WTC11 (cell line): Measurements from ENCODE around the gene PFDN5. TPM values are rescaled to one million over a fixed set of nuclear protein-coding genes. Genes with fewer than 3 reads are reported as not detected.

Experiments used
- ATAC-seq: fragments of 200-7000 bp; cut with Tn5 transposase; 2 replicates; pipeline ENCODE4 v1.10.0; 2021; ENCODE audit warnings: mild to moderate bottlenecking, moderate library complexity
- CTCF ChIA-PET: fragments of 300-600 bp; sonication (Branson Sonifier 250); formaldehyde crosslinking; loops from one replicate; lab custom pipeline; 2021; ENCODE audit warnings: antibody characterized with exemption; lab: Charles Lee
- POLR2A ChIA-PET: fragments of 350-600 bp; sonication (Branson Sonifier 250); formaldehyde crosslinking; loops from one replicate; lab custom pipeline; 2021; ENCODE audit warnings: antibody characterized with exemption; lab: Charles Lee
- DNase-seq: peaks from one replicate; pipeline ENCODE4 v3.0.0; 2021; ENCODE audit warnings: low spot score
- H3K27ac Mint-ChIP-seq: 2 replicates; pipeline ENCODE4 v1.8.0; 2021; ENCODE audit warnings: mixed read lengths
- H3K27me3 Mint-ChIP-seq: 2 replicates; pipeline ENCODE4 v1.8.0; 2021; ENCODE audit warnings: low read depth, mild to moderate bottlenecking, moderate library complexity, mixed read lengths
- H3K36me3 Mint-ChIP-seq: 2 replicates; pipeline ENCODE4 v1.8.0; 2021; ENCODE audit warnings: mixed read lengths
- H3K4me1 Mint-ChIP-seq: 2 replicates; pipeline ENCODE4 v1.8.0; 2022; ENCODE audit warnings: mixed read lengths
- H3K4me3 Mint-ChIP-seq: 2 replicates; pipeline ENCODE4 v1.8.0; 2021; ENCODE audit warnings: mild to moderate bottlenecking, moderate library complexity, mixed read lengths
- H3K9me3 Mint-ChIP-seq: 2 replicates; pipeline ENCODE4 v1.8.0; 2021; ENCODE audit warnings: mixed read lengths
- ATF1 ChIP-seq: sonication (generic); formaldehyde crosslinking; IDR thresholded peaks from 2 replicates; pipeline ENCODE4 v1.8.1; 2023; ENCODE audit warnings: mild to moderate bottlenecking, moderate library complexity, missing genetic modification reagents
- CREM ChIP-seq: sonication (generic); formaldehyde crosslinking; IDR thresholded peaks from 2 replicates; pipeline ENCODE4 v1.8.1; 2022; ENCODE audit warnings: mild to moderate bottlenecking, missing genetic modification reagents, moderate library complexity
- E2F1 ChIP-seq: sonication (generic); formaldehyde crosslinking; IDR thresholded peaks from 2 replicates; pipeline ENCODE4 v1.8.0; 2022; ENCODE audit warnings: mild to moderate bottlenecking, missing genetic modification reagents
- FOXJ3 ChIP-seq: sonication (generic); formaldehyde crosslinking; IDR thresholded peaks from 2 replicates; pipeline ENCODE4 v1.9.0; 2021; ENCODE audit warnings: missing genetic modification reagents, mild to moderate bottlenecking, borderline replicate concordance
- GABPB1 ChIP-seq: sonication (generic); formaldehyde crosslinking; IDR thresholded peaks from 2 replicates; pipeline ENCODE4 v1.8.1; 2023; ENCODE audit warnings: mild to moderate bottlenecking, missing genetic modification reagents
- IRF1 ChIP-seq: sonication (generic); formaldehyde crosslinking; IDR thresholded peaks from 2 replicates; pipeline ENCODE4 v1.8.0; 2023; ENCODE audit warnings: missing genetic modification reagents
- JAZF1 ChIP-seq: fragments of 250-450 bp; sonication (Bioruptor Pico); IDR thresholded peaks from 2 replicates; pipeline ENCODE4 v1.9.0; 2021; ENCODE audit warnings: moderate library complexity, mild to moderate bottlenecking, inconsistent platforms
- PREB ChIP-seq: sonication (generic); formaldehyde crosslinking; IDR thresholded peaks from 2 replicates; pipeline ENCODE4 v1.8.1; 2022; ENCODE audit warnings: mild to moderate bottlenecking, missing genetic modification reagents, moderate library complexity, borderline replicate concordance
- RELA ChIP-seq: sonication (generic); formaldehyde crosslinking; IDR thresholded peaks from 2 replicates; pipeline ENCODE4 v1.8.1; 2022; ENCODE audit warnings: missing genetic modification reagents, mild to moderate bottlenecking, borderline replicate concordance
- RORB ChIP-seq: fragments of 250-450 bp; sonication (Bioruptor Pico); IDR thresholded peaks from 2 replicates; pipeline ENCODE4 v1.9.0; 2021; ENCODE audit warnings: mild to moderate bottlenecking
- STAT6 ChIP-seq: sonication (generic); formaldehyde crosslinking; conservative IDR thresholded peaks from 2 replicates; pipeline ENCODE4 v1.8.1; 2023; ENCODE audit warnings: mild to moderate bottlenecking, low read depth, missing genetic modification reagents, moderate library complexity
- ZMAT4 ChIP-seq: fragments of 250-450 bp; sonication (Bioruptor Pico); IDR thresholded peaks from 2 replicates; pipeline ENCODE4 v1.9.0; 2021; ENCODE audit warnings: mild to moderate bottlenecking
- ZNF423 ChIP-seq: fragments of 250-450 bp; sonication (Bioruptor Pico); IDR thresholded peaks from 2 replicates; pipeline ENCODE4 v2.1.2; 2022; ENCODE audit warnings: mild to moderate bottlenecking, moderate library complexity
- total RNA-seq: library from RNA; stranded (reverse); gene quantifications from 3 replicates; pipeline ENCODE4 v1.2.3, GENCODE V29; 2021
- TF ChIP-seq, protein P1 (sequence below): sonication (generic); formaldehyde crosslinking; IDR thresholded peaks from 2 replicates; pipeline ENCODE4 v1.8.1; 2022; ENCODE audit warnings: low read depth, missing genetic modification reagents, borderline replicate concordance
- TF ChIP-seq, protein P2 (sequence below): sonication (generic); formaldehyde crosslinking; IDR thresholded peaks from 2 replicates; pipeline ENCODE4 v1.8.1; 2023; ENCODE audit warnings: mild to moderate bottlenecking, missing genetic modification reagents

PFDN5 gene
- total RNA-seq, 1 experiment from 2014 or later = 263 TPM

- ATAC-seq = no peak
Observed at GRCh38 chr12:53276511-53276910, 18.8 kb upstream of the PFDN5 start.

More at GRCh38 chr12:53276511-53276910, 18.8 kb upstream of the PFDN5 start:
- Mint-ChIP-seq H3K9me3 (no peaks in the 10 kb centered on the region), H3K4me1 (peaks cover 4% of the 10 kb centered on the region; the same call in 1 of the 2 replicates), H3K36me3 (peaks cover 66% of the 10 kb centered on the region), H3K27ac (no peak overlapping the region), H3K27me3 (no peaks in the 10 kb centered on the region), H3K4me3 (no peak overlapping the region)
- CTCF ChIA-PET = interaction anchor here (0.8 to 2.8 kb wide), 2 partner anchors 60 to 63 kb away, joined by 3 to 15 read pairs; no protein-coding TSS in a partner anchor
- POLR2A ChIA-PET = no interaction called here
- TF ChIP-seq STAT6 = no peak
- TF ChIP-seq PREB (CRISPR knock-in tag) = no peak
- TF ChIP-seq, protein P1, sequence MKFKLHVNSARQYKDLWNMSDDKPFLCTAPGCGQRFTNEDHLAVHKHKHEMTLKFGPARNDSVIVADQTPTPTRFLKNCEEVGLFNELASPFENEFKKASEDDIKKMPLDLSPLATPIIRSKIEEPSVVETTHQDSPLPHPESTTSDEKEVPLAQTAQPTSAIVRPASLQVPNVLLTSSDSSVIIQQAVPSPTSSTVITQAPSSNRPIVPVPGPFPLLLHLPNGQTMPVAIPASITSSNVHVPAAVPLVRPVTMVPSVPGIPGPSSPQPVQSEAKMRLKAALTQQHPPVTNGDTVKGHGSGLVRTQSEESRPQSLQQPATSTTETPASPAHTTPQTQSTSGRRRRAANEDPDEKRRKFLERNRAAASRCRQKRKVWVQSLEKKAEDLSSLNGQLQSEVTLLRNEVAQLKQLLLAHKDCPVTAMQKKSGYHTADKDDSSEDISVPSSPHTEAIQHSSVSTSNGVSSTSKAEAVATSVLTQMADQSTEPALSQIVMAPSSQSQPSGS = no peak
- no peak for TF ChIP-seq RELA (CRISPR knock-in tag)
- no peak for TF ChIP-seq E2F1 (CRISPR knock-in tag)
- TF ChIP-seq, protein P2, sequence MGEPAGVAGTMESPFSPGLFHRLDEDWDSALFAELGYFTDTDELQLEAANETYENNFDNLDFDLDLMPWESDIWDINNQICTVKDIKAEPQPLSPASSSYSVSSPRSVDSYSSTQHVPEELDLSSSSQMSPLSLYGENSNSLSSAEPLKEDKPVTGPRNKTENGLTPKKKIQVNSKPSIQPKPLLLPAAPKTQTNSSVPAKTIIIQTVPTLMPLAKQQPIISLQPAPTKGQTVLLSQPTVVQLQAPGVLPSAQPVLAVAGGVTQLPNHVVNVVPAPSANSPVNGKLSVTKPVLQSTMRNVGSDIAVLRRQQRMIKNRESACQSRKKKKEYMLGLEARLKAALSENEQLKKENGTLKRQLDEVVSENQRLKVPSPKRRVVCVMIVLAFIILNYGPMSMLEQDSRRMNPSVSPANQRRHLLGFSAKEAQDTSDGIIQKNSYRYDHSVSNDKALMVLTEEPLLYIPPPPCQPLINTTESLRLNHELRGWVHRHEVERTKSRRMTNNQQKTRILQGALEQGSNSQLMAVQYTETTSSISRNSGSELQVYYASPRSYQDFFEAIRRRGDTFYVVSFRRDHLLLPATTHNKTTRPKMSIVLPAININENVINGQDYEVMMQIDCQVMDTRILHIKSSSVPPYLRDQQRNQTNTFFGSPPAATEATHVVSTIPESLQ = no peak
- TF ChIP-seq ATF1 (CRISPR knock-in tag) = no peak
- TF ChIP-seq JAZF1 (CRISPR knock-in tag) = no peak
- no peak for TF ChIP-seq RORB (CRISPR knock-in tag)
- TF ChIP-seq GABPB1 (CRISPR knock-in tag) = no peak
- no peak for TF ChIP-seq FOXJ3 (CRISPR knock-in tag)
- no peak for TF ChIP-seq ZMAT4 (CRISPR knock-in tag)
- no peak for TF ChIP-seq CREM
- TF ChIP-seq ZNF423 (CRISPR knock-in tag) = no peak
- no peak for TF ChIP-seq IRF1 (CRISPR knock-in tag)
- no peak for DNase-seq
